PC-3 (cell line): ENCODE measurements around the gene MAB21L4. TPM values are rescaled to one million over a fixed set of nuclear protein-coding genes. Genes with fewer than 3 reads are reported as not detected.

Experiments used
- ATAC-seq: fragments of 200-7000 bp; cut with Tn5 transposase; 2 replicates; pipeline ENCODE4 v1.9.1; 2020; ENCODE audit warnings: mild to moderate bottlenecking, moderate library complexity
- BruUV-seq: library from RNA; stranded (reverse); fragments of 400-500 nt; replicated peaks from 2 replicates; lab custom pipeline; 2021; lab: Mats Ljungman, UMichigan
- CTCF ChIA-PET: fragments of 300-600 bp; sonication (Branson Sonifier 250); formaldehyde crosslinking; loops from one replicate; lab custom pipeline; 2022; ENCODE audit warnings: antibody characterized with exemption; lab: Charles Lee
- POLR2A ChIA-PET: fragments of 300-600 bp; sonication (Branson Sonifier 250); formaldehyde crosslinking; loops from one replicate; lab custom pipeline; 2022; ENCODE audit warnings: antibody characterized with exemption; ENCODE audit not compliant: unreplicated experiment; lab: Charles Lee
- DNase-seq: peaks from one replicate; pipeline ENCODE4 v3.0.0-alpha.2; 2015
- H2AFZ ChIP-seq: fragments of 300-600 bp; sonication (generic); 2 replicates; pipeline ENCODE4 v1.6.0; 2016; ENCODE audit warnings: antibody characterized with exemption, low read length
- H3F3A ChIP-seq: fragments of 300-600 bp; sonication (generic); one replicate; pipeline ENCODE4 v1.6.0; 2017; ENCODE audit warnings: antibody characterized with exemption, low read length, control low read depth, mild to moderate bottlenecking; ENCODE audit not compliant: unreplicated experiment
- H3K27ac ChIP-seq: fragments of 300-600 bp; sonication (generic); 2 replicates; pipeline ENCODE4 v1.5.1; 2016; ENCODE audit warnings: mild to moderate bottlenecking, low read length
- H3K27me3 ChIP-seq: fragments of 300-600 bp; sonication (generic); 2 replicates; pipeline ENCODE4 v1.6.1; 2016; ENCODE audit warnings: low read length, mixed read lengths
- H3K36me3 ChIP-seq: fragments of 300-600 bp; sonication (generic); 2 replicates; pipeline ENCODE4 v1.6.1; 2016; ENCODE audit warnings: low read depth, mixed run types, low read length, mixed read lengths
- H3K4me1 ChIP-seq: fragments of 300-600 bp; sonication (generic); 2 replicates; pipeline ENCODE4 v1.5.1; 2016; ENCODE audit warnings: low read length; ENCODE audit not compliant: insufficient read depth
- H3K4me2 ChIP-seq: fragments of 300-600 bp; sonication (generic); 2 replicates; pipeline ENCODE4 v1.6.0; 2016; ENCODE audit warnings: low read length
- H3K4me3 ChIP-seq: fragments of 300-600 bp; sonication (generic); 2 replicates; pipeline ENCODE4 v1.5.1; 2016; ENCODE audit warnings: mild to moderate bottlenecking, low read length, mixed read lengths
- H3K79me2 ChIP-seq: fragments of 300-600 bp; sonication (generic); 2 replicates; pipeline ENCODE4 v1.6.1; 2017; ENCODE audit warnings: low read length, mixed read lengths
- H3K9ac ChIP-seq: fragments of 300-600 bp; sonication (generic); 2 replicates; pipeline ENCODE4 v1.6.0; 2016; ENCODE audit warnings: mild to moderate bottlenecking, low read length
- H3K9me2 ChIP-seq: fragments of 300-600 bp; sonication (generic); replicated peaks from 2 replicates; pipeline ENCODE4 v1.6.1; 2016; ENCODE audit warnings: mixed run types, low read length, mixed read lengths
- H3K9me3 ChIP-seq: fragments of 300-600 bp; sonication (generic); 2 replicates; pipeline ENCODE4 v1.6.1; 2016; ENCODE audit warnings: low read length, mixed read lengths
- H4K20me1 ChIP-seq: fragments of 300-600 bp; sonication (generic); 2 replicates; pipeline ENCODE4 v1.6.1; 2016; ENCODE audit warnings: low read length, mixed read lengths
- CTCF ChIP-seq: fragments of 300-600 bp; sonication (generic); conservative IDR thresholded peaks from 2 replicates; pipeline ENCODE4 v1.5.1; 2017; ENCODE audit warnings: antibody characterized with exemption, low read depth, mild to moderate bottlenecking, low read length
- EZH2 ChIP-seq: fragments of 300-600 bp; sonication (generic); IDR thresholded peaks from one replicate; pipeline ENCODE4 v1.6.1; 2017; ENCODE audit warnings: antibody characterized with exemption, mild to moderate bottlenecking, low read length; ENCODE audit not compliant: unreplicated experiment
- EZH2phosphoT487 ChIP-seq: fragments of 300-600 bp; sonication (generic); IDR thresholded peaks from 2 replicates; pipeline ENCODE4 v1.6.1; 2018; ENCODE audit warnings: mild to moderate bottlenecking, antibody characterized with exemption, low read length, borderline replicate concordance
- intact Hi-C: fragments of 100-400 bp; cut with micrococcal nuclease; formaldehyde crosslinking; loops from 2 replicates; pipeline ENCODE4 v1.9.0; 2023
- total RNA-seq: library from RNA; depleted of rRNA; stranded (reverse); fragments of >200 nt; gene quantifications from 2 replicates; pipeline ENCODE4 v1.2.3, GENCODE V29; 2014

Gene MAB21L4
- total RNA-seq, 1 experiment from 2014 or later, result 1.0 TPM

- ATAC-seq, result no peak
- H3K9ac ChIP-seq, result no peak overlapping the region
- H3K79me2 ChIP-seq, result no peaks in the 10 kb centered on the region
- CTCF ChIA-PET, result no interaction called here
- no peaks in the 10 kb centered on the region for H3F3A ChIP-seq
- no peaks in the 10 kb centered on the region for H3K27me3 ChIP-seq
- intact Hi-C loops, result no loop called here
- H3K36me3 ChIP-seq, result no peaks in the 10 kb centered on the region
- POLR2A ChIA-PET, result no interaction called here
- no peak overlapping the region for H2AFZ ChIP-seq
- TF ChIP-seq EZH2 (no peak), EZH2phosphoT487 (no peak), CTCF (no peak)
- DNase-seq, result no peak
- H3K4me2 ChIP-seq, result no peak overlapping the region
- BruUV-seq, result no TSS peak
- H4K20me1 ChIP-seq, result no peaks in the 10 kb centered on the region
- H3K9me3 ChIP-seq, result no peaks in the 10 kb centered on the region
- H3K4me1 ChIP-seq, result peaks cover 6% of the 10 kb centered on the region; the same call in 1 of the 2 replicates
- no peak overlapping the region for H3K4me3 ChIP-seq
- H3K27ac ChIP-seq, result no peak overlapping the region
- no peaks in the 10 kb centered on the region for H3K9me2 ChIP-seq
These were observed 6.1 kb downstream of the MAB21L4 start for GRCh38 chr2:240889601-240890560.

- Histone ChIP-seq H3K79me2 (no peaks in the 10 kb centered on the region), H4K20me1 (no peaks in the 10 kb centered on the region), H3F3A (no peaks in the 10 kb centered on the region), H3K27me3 (no peaks in the 10 kb centered on the region), H3K4me1 (peaks cover 5% of the 10 kb centered on the region; the same call in 1 of the 2 replicates), H3K36me3 (no peaks in the 10 kb centered on the region), H3K4me3 (no peak overlapping the region), H3K9me2 (no peaks in the 10 kb centered on the region), H3K27ac (no peak overlapping the region), H3K4me2 (no peak overlapping the region), H2AFZ (no peak overlapping the region), H3K9me3 (no peaks in the 10 kb centered on the region), H3K9ac (no peak overlapping the region)
- ATAC-seq (no peak), DNase-seq (no peak)
- intact Hi-C loops, result no loop called here
- BruUV-seq, result no TSS peak
- ChIA-PET CTCF (no interaction called here), POLR2A (no interaction called here)
- TF ChIP-seq EZH2 (no peak), CTCF (no peak), EZH2phosphoT487 (no peak)
These were observed 6.9 kb downstream of the MAB21L4 start for GRCh38 chr2:240888890-240889573.
